Measurements from ENCODE around the gene RXFP4. TPM values are rescaled to one million over a fixed set of nuclear protein-coding genes. Genes with fewer than 3 reads are reported as not detected.

Gene RXFP4
- total and polyA plus RNA-seq, 9 of the 15 experiments (the other 6 are each of a cell fraction or from before 2014, with no cell fraction given), result 0.64 TPM; not detected in 8

DNA sequence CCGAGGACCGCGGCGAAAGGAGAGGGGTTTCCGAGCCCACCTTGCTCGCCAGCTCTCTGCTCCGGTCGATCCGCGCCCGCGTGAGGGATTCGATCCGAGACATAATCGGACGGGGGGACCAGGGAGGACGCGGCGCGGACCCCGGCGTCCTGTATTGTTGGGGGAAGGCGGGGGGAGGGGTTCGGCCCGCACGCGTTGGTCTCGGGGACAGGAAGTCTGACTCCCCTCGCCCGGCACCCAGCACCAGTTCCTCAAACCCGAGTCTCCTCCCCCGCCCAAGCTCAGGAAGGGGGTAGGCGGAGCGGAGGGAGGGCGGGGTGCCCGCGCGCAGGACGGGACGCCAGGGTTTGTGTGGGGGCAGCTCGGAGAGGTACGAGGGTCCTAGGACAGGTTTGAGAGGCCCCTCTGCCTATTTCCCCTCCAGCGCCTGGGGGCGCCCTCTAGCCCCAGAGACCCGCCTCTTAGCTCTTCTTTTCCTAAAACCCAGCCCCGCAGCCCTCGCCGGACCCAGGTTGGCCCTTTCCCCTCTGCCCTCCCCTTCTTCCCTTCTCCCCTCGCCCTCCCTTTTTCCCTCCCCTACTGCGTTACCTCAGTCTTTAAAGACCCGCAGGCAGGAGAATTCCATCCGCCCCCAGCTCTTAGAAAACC lies 37.0 kb downstream of the RXFP4 start, which contains the start of gene ARHGEF2 (continued):
- TF ChIP-seq ZSCAN32 (CRISPR knock-in tag; IDR thresholded peaks at IDR 0.05), result no peak
- TF ChIP-seq MED1 (CRISPR knock-in tag; IDR thresholded peaks at IDR 0.05; ENCODE audit: borderline replicate concordance), result no peak
- no peak for TF ChIP-seq TFAM (CRISPR knock-in tag; conservative IDR thresholded peaks at IDR 0.05)
- 0 out of 2 replicates have a peak, but pooled peaks have one; percentile 46 for TF ChIP-seq ZBTB2 (IDR thresholded peaks at IDR 0.05)
- TF ChIP-seq CTCF (IDR thresholded peaks at IDR 0.05 in 2 of 3, conservative IDR thresholded peaks at IDR 0.05 in 1 of 3; ENCODE audit: insufficient read depth in 2 of 3, low read depth in 1 of 3, low read length in 3 of 3), result peak; percentile 30 to 42 (median 31); a peak in 4 of 6 replicates
- TF ChIP-seq MEIS2 (IDR thresholded peaks at IDR 0.05; ENCODE audit: partially characterized antibody), result no peak
- TF ChIP-seq NONO (IDR thresholded peaks at IDR 0.05; ENCODE audit: low read depth in 2 of 2, low read length in 1 of 2), result 0 out of 4 replicates have a peak, but pooled peaks of 1 of the 2 experiments have one; percentile 14
- peak; percentile 14; the same call in 1 of the 2 replicates for TF ChIP-seq CTBP1 (IDR thresholded peaks at IDR 0.05; ENCODE audit: borderline replicate concordance)
- TF ChIP-seq NR1H2 (CRISPR knock-in tag; IDR thresholded peaks at IDR 0.05), result no peak; the same call in 1 of the 2 replicates
- TF ChIP-seq CAMTA2 (CRISPR knock-in tag; conservative IDR thresholded peaks at IDR 0.05), result no peak
- no peak for TF ChIP-seq ZBTB9 (CRISPR knock-in tag; IDR thresholded peaks at IDR 0.05)
- TF ChIP-seq, protein P1, sequence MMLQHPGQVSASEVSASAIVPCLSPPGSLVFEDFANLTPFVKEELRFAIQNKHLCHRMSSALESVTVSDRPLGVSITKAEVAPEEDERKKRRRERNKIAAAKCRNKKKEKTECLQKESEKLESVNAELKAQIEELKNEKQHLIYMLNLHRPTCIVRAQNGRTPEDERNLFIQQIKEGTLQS (IDR thresholded peaks at IDR 0.05), result no peak
- TF ChIP-seq, protein P1 (CRISPR knock-in tag; conservative IDR thresholded peaks at IDR 0.05), result no peak
- TF ChIP-seq CBX5 (IDR thresholded peaks at IDR 0.05; ENCODE audit: borderline replicate concordance, low read depth), result 0 out of 2 replicates have a peak, but pooled peaks have one; percentile 13
- TF ChIP-seq FIP1L1 (IDR thresholded peaks at IDR 0.05; ENCODE audit: low read depth, low read length, poor library complexity, severe bottlenecking), result peak; percentile 31
- TF ChIP-seq, protein P2, sequence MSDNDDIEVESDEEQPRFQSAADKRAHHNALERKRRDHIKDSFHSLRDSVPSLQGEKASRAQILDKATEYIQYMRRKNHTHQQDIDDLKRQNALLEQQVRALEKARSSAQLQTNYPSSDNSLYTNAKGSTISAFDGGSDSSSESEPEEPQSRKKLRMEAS (CRISPR knock-in tag; IDR thresholded peaks at IDR 0.05), result peak; percentile 44; the same call in 1 of the 2 replicates
- 0 out of 2 replicates have a peak, but pooled peaks have one; percentile 10 for TF ChIP-seq L3MBTL2 (IDR thresholded peaks at IDR 0.05)
- TF ChIP-seq MBD2 (IDR thresholded peaks at IDR 0.05; ENCODE audit: borderline replicate concordance, low read depth), result peak; percentile 63
- TF ChIP-seq ZNF133 (CRISPR knock-in tag; IDR thresholded peaks at IDR 0.05), result no peak
- TF ChIP-seq, protein P3, sequence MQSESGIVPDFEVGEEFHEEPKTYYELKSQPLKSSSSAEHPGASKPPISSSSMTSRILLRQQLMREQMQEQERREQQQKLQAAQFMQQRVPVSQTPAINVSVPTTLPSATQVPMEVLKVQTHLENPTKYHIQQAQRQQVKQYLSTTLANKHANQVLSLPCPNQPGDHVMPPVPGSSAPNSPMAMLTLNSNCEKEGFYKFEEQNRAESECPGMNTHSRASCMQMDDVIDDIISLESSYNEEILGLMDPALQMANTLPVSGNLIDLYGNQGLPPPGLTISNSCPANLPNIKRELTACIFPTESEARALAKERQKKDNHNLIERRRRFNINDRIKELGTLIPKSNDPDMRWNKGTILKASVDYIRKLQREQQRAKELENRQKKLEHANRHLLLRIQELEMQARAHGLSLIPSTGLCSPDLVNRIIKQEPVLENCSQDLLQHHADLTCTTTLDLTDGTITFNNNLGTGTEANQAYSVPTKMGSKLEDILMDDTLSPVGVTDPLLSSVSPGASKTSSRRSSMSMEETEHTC (IDR thresholded peaks at IDR 0.05), result no peak
- peak; percentile 73 for TF ChIP-seq EGR1 (conservative IDR thresholded peaks at IDR 0.05)
